Rectal smooth muscle tissue (tissue), 1 donor: Measurements from ENCODE around the gene SCYL1.
A peak's percentile ranks its signal among the peaks of the same experiment; 100 is the strongest.

Experiments
- H3K27ac ChIP-seq: one replicate; pipeline ENCODE4 v1.7.0; 2013; ENCODE audit warnings: low read depth, low read length, inconsistent platforms
- H3K27me3 ChIP-seq: one replicate; pipeline ENCODE4 v1.7.0; 2013; ENCODE audit warnings: low read length; ENCODE audit not compliant: control insufficient read depth, insufficient read depth
- H3K36me3 ChIP-seq: one replicate; pipeline ENCODE4 v1.7.0; 2013; ENCODE audit warnings: low read length; ENCODE audit not compliant: control insufficient read depth, insufficient read depth
- H3K4me1 ChIP-seq: one replicate; pipeline ENCODE4 v1.7.0; 2013; ENCODE audit warnings: low read length; ENCODE audit not compliant: control insufficient read depth, insufficient read depth
- H3K4me3 ChIP-seq: one replicate; pipeline ENCODE4 v1.7.0; 2013; ENCODE audit warnings: low read length
- H3K9ac ChIP-seq: one replicate; pipeline ENCODE4 v1.7.0; 2013; ENCODE audit warnings: low read length

The SCYL1 gene

DNA sequence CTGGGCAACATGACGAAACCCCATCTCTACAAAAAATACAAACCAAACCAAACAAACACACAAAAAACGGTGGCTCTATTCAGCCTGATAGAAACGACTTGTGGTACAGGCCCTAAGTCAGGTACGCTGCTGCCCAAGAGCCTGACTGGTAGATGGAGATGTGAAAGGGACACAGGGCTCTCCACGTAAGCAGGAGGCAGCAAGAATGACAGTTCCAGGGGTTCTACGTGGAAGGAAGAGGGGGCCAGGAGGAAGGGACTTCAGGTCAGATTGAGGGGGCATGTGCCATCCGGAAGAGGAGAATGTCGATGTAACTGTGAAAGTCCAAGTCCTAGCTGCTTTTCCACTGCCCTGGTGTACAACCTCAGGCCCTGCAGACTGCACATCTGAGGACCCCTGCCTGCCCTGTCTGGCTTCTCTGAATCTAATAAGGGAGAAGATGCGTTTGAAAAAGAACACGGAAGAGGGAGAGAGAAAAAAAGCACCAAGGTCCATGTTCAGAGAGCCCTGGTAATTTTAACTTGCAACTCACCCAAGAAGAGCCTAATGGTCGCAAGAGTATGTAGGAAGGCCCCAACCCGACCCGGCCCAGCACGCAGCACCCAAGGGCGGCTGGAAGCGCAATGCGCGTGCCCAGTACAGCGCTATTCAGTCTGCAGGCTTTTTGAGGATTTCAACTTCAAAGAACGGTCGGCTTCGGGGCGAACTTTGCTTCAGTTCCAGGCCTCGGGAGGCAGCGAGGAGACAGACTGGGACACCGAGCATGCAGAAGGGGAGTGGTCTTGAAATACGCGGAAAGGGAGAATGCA lies 44.5 kb downstream of the SCYL1 start:
- peaks cover 34% of the 10 kb centered on the region for H3K4me1 ChIP-seq
- peak overlapping the region; percentile 98 for H3K4me3 ChIP-seq
- H3K9ac ChIP-seq: peak overlapping the region; percentile 79
- H3K27me3 ChIP-seq: no peaks in the 10 kb centered on the region
- peak overlapping the region; percentile 95 for H3K27ac ChIP-seq
- H3K36me3 ChIP-seq: no peaks in the 10 kb centered on the region

GRCh38 chr11:65569973-65570918 lies 45.4 kb downstream of the SCYL1 start, which contains the start of gene ZNRD2:
TSS of gene ZNRD2 (plus strand) at chr11:65570477. CDS start at chr11:65570492, 15 bp downstream.
- Histone ChIP-seq H3K27ac (peak within 1 kb of the TSS; percentile 95), H3K27me3 (no peaks in the 10 kb centered on the region), H3K4me3 (peak within 1 kb of the TSS; percentile 98), H3K4me1 (peaks cover 37% of the 10 kb centered on the region), H3K36me3 (no peaks in the 10 kb centered on the region), H3K9ac (peak within 1 kb of the TSS; percentile 79)

DNA sequence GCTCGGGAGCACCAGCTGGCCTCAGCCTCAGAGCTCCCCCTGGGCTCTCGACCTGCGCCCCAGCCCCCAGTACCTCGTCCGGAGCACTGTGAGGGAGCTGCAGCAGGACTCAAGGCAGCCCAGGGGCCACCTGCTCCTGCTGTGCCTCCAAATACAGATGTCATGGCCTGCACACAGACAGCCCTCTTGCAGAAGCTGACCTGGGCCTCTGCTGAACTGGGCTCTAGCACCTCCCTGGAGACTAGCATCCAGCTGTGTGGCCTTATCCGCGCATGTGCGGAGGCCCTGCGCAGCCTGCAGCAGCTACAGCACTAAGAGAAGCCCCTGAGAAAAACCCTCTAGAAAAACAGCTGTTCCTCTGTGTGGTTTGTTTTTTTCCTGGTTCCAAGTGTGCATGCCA lies 46.5 kb downstream of the SCYL1 start:
- H3K9ac ChIP-seq: no peak overlapping the region
- H3K4me3 ChIP-seq: peak overlapping the region; percentile 98

DNA sequence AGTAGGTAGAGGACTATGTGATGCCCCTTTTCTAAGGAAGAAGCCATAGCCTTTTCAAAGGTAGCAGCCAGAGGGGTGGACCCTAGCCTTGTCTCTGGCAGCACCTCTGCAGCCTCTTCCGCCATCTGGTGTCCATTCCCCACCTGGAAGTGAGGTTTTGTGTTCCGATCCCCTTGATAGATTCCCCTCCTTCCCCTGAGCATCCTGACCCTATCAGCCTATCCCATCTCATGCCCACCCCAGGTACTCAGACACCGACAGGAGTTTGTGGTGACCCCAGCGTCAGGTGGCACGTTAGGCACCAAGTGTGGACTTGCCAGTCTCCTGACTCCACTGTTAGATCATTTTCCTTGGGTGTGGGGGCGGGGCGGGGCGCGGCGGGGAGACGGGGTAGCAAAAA lies 47.1 kb downstream of the SCYL1 start:
- H3K4me1 ChIP-seq: peaks cover 40% of the 10 kb centered on the region
- no peaks in the 10 kb centered on the region for H3K36me3 ChIP-seq
- peak overlapping the region; percentile 27 for H3K9ac ChIP-seq
- H3K27me3 ChIP-seq: no peaks in the 10 kb centered on the region
- peak overlapping the region; percentile 87 for H3K27ac ChIP-seq
- peak overlapping the region; percentile 98 for H3K4me3 ChIP-seq

More for the DNA sequence above, 46.5 kb downstream of the SCYL1 start:
- peaks cover 40% of the 10 kb centered on the region for H3K4me1 ChIP-seq
- H3K27ac ChIP-seq: peak overlapping the region; percentile 87
- no peaks in the 10 kb centered on the region for H3K27me3 ChIP-seq
- no peaks in the 10 kb centered on the region for H3K36me3 ChIP-seq

DNA sequence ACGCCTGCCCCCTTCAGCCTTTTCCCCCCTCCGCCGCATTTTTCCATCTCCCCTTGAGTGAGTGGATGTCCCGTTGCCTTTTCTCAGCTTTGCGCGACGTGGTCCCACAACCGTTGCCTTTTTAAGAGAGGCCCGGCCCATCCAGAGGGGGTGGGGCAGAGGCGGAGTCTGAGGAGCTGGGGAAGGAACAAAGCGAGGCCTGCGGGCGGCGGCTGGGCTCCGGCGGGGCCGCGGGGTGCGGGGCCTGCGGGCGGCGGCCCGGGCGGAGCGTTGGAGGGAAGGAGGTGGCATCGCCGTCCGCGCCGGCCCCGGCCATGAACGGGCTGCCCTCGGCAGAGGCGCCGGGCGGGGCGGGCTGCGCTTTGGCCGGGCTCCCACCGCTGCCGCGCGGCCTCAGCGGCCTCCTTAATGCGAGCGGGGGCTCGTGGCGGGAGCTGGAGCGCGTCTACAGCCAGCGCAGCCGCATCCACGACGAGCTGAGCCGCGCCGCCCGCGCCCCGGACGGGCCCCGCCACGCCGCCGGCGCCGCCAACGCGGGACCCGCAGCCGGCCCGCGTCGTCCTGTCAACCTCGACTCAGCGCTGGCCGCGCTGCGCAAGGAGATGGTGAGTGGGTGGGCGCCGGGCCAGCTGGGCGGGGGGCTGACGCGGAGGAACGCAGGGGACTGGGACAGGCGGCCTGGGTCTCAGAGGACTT lies 47.6 kb downstream of the SCYL1 start, which contains the start of gene FAM89B:
TSS of gene FAM89B (plus strand) at position 183 of the 696 bp plus-strand sequence. CDS start at position 315, 132 bp downstream.
- Histone ChIP-seq H3K27ac (peak within 1 kb of the TSS; percentile 87), H3K9ac (peak within 1 kb of the TSS; percentile 71)

GRCh38 chr11:65573391-65574079 lies 48.7 kb downstream of the SCYL1 start:
- H3K9ac ChIP-seq: peak overlapping the region; percentile 24
- no peaks in the 10 kb centered on the region for H3K27me3 ChIP-seq
- no peaks in the 10 kb centered on the region for H3K36me3 ChIP-seq
- peak overlapping the region; percentile 98 for H3K4me3 ChIP-seq
- H3K27ac ChIP-seq: peak overlapping the region; percentile 87
- peaks cover 44% of the 10 kb centered on the region for H3K4me1 ChIP-seq

More for the DNA sequence above, 47.6 kb downstream of the SCYL1 start, which contains the start of gene FAM89B:
- Histone ChIP-seq H3K36me3 (no peaks in the 10 kb centered on the region), H3K27me3 (no peaks in the 10 kb centered on the region), H3K4me1 (peaks cover 40% of the 10 kb centered on the region), H3K4me3 (peak within 1 kb of the TSS; percentile 98)

GRCh38 chr11:65574109-65574810 lies 49.4 kb downstream of the SCYL1 start:
- Histone ChIP-seq H3K9ac (peak overlapping the region; percentile 58), H3K4me3 (peak overlapping the region; percentile 98)

GRCh38 chr11:65574811-65575567 lies 50.1 kb downstream of the SCYL1 start:
- H3K27ac ChIP-seq: peak overlapping the region; percentile 87
- H3K27me3 ChIP-seq: no peaks in the 10 kb centered on the region
- peaks cover 34% of the 10 kb centered on the region for H3K4me1 ChIP-seq
- H3K36me3 ChIP-seq: peaks cover 6% of the 10 kb centered on the region
- peak overlapping the region; percentile 62 for H3K4me3 ChIP-seq
- H3K9ac ChIP-seq: peak overlapping the region; percentile 58

More at GRCh38 chr11:65574109-65574810, 49.4 kb downstream of the SCYL1 start:
- peak overlapping the region; percentile 87 for H3K27ac ChIP-seq
- H3K27me3 ChIP-seq: no peaks in the 10 kb centered on the region
- H3K36me3 ChIP-seq: no peaks in the 10 kb centered on the region
- peaks cover 36% of the 10 kb centered on the region for H3K4me1 ChIP-seq

GRCh38 chr11:65575568-65576231 lies 50.8 kb downstream of the SCYL1 start, which contains the start of gene EHBP1L1:
TSS of gene EHBP1L1 (plus strand) at chr11:65576053. CDS start at chr11:65576303, 250 bp downstream.
- Histone ChIP-seq H3K27me3 (no peaks in the 10 kb centered on the region), H3K36me3 (peaks cover 14% of the 10 kb centered on the region), H3K9ac (peak within 1 kb of the TSS; percentile 87), H3K27ac (peak within 1 kb of the TSS; percentile 98), H3K4me1 (peaks cover 34% of the 10 kb centered on the region), H3K4me3 (peak within 1 kb of the TSS; percentile 86)

DNA sequence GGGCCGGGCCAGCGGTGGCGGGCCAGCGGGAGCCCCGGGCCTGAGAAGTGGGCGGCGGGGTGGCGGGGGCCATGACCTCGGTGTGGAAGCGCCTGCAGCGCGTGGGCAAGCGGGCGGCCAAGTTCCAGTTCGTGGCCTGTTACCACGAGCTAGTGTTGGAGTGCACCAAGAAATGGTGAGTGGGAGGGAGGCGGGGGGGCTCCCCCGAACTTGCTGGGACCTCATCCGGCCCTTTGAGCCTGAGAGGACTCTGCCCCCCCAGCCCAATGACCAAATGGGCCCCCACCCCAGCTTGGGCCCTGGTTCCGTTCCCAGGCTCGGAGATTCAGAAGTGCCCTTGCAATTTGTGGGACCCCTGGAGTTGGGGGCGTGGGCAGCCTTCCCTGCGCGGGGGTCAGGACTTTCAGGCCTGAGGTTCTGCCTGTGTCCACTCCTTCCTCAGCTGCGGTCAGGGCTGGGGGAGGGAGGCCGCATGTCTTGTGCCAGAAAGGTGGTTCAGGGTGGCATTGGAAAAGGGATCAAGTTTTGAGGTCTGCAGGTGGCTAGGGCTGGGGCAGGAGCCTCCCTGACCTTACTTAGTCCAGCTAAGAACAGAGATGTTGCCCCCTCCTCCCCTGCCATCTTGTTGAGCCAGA lies 51.5 kb downstream of the SCYL1 start:
- Histone ChIP-seq H3K27me3 (no peaks in the 10 kb centered on the region), H3K4me1 (peaks cover 29% of the 10 kb centered on the region), H3K9ac (peak overlapping the region; percentile 87), H3K4me3 (peak overlapping the region; percentile 86), H3K36me3 (peaks cover 20% of the 10 kb centered on the region), H3K27ac (peak overlapping the region; percentile 98)
